NCI-H1092 (cell line): ENCODE measurements around the gene TECRL.
A peak's percentile ranks its signal among the peaks of the same experiment; 100 is the strongest.

Source experiments
- DNase-seq: peaks from one replicate; lab custom pipeline; 2025; lab: John Stamatoyannopoulos, UW

TECRL gene

GRCh38 chr4:64409300-64409699 lies at the start of gene TECRL:
Gene TECRL (minus strand): TSS chr4:64409450. CDS start chr4:64409351, 99 bp downstream.
- no peak for DNase-seq

GRCh38 chr4:64432674-64433073 lies 23.4 kb upstream of the TECRL start:
- no peak for DNase-seq

- no peak for DNase-seq
Measured at GRCh38 chr4:64430933-64431332, 21.7 kb upstream of the TECRL start.

GRCh38 chr4:64417974-64418373 lies 8.7 kb upstream of the TECRL start:
- peak; percentile 55 for DNase-seq

- no peak for DNase-seq
Measured at GRCh38 chr4:64407000-64407399, 2.2 kb downstream of the TECRL start.

GRCh38 chr4:64405761-64406160 lies 3.5 kb downstream of the TECRL start:
- no peak for DNase-seq

GRCh38 chr4:64402684-64403083 lies 6.6 kb downstream of the TECRL start:
- no peak for DNase-seq

- DNase-seq: no peak
Measured at GRCh38 chr4:64399313-64400109, 9.7 kb downstream of the TECRL start.

- DNase-seq: no peak
Measured at GRCh38 chr4:64394469-64394868, 14.8 kb downstream of the TECRL start.

GRCh38 chr4:64388252-64388651 lies 21.0 kb downstream of the TECRL start:
- no peak for DNase-seq

GRCh38 chr4:64385220-64385619 lies 24.0 kb downstream of the TECRL start:
- no peak for DNase-seq

- DNase-seq: no peak
Measured at GRCh38 chr4:64384237-64385203, 24.7 kb downstream of the TECRL start.

- no peak for DNase-seq
Measured at GRCh38 chr4:64368741-64369140, 40.5 kb downstream of the TECRL start.

GRCh38 chr4:64361399-64361740 lies 47.9 kb downstream of the TECRL start:
- no peak for DNase-seq

- DNase-seq: no peak
Measured at GRCh38 chr4:64360664-64361398, 48.4 kb downstream of the TECRL start.

- DNase-seq: no peak
Measured at GRCh38 chr4:64359489-64359888, 49.8 kb downstream of the TECRL start.

- DNase-seq: no peak
Measured at GRCh38 chr4:64353904-64354303, 55.3 kb downstream of the TECRL start.

GRCh38 chr4:64341711-64342110 lies 67.5 kb downstream of the TECRL start:
- DNase-seq: peak; percentile 7

- no peak for DNase-seq
Measured at GRCh38 chr4:64340218-64341110, 68.8 kb downstream of the TECRL start.

- DNase-seq: no peak
Measured at GRCh38 chr4:64334964-64335363, 74.3 kb downstream of the TECRL start.

- no peak for DNase-seq
Measured at GRCh38 chr4:64330143-64330542, 79.1 kb downstream of the TECRL start.
